Gastrocnemius medialis (tissue), 4 donors: ENCODE results near the gene PTGES2.

Experiments used
- POLR2A ChIP-seq, 2 donors: fragments of 450-650 bp; IDR thresholded peaks; one replicate each; pipeline ENCODE4 v1.6.1; 2017; ENCODE audit warnings: antibody characterized with exemption in 2 of 2, mild to moderate bottlenecking in 2 of 2, moderate library complexity in 2 of 2
- TF ChIP-seq, protein P1 (sequence below), 5 experiments: fragments of 450-650 bp in 3 of 5; fragments of 200-600 bp in 2 of 5; sonication (generic) in 2 of 5; IDR thresholded peaks in 4 of 5; conservative IDR thresholded peaks in 1 of 5; 1 replicate in 4 of 5; 2 replicates in 1 of 5; pipeline ENCODE4 v1.5.1; 2016 to 2019; ENCODE audit warnings: antibody characterized with exemption in 5 of 5, mild to moderate bottlenecking in 3 of 5, moderate library complexity in 3 of 5

DNA sequence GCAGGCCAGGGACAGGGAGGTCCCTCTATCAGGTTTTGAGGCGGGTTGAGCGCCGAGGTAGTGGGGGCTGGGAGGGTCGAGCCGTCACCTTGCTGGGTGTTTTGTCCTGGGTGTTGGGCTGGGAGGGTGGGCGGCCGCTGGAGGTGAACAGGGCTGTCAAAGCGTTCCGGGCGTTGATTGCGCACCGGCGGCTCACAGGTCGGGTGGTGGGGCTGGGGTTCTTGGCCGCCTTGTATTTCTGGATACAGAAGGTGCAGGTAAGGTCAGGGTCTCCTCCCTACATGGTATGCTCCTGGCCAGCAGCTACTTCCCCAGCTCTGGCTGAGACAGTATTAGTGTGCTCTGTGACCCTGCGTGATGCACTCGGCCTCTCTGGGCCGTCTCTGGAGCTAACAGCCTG, 38.6 kb upstream of the PTGES2 start:
- no peak for TF ChIP-seq POLR2A (IDR thresholded peaks at IDR 0.05)
- TF ChIP-seq, protein P1, sequence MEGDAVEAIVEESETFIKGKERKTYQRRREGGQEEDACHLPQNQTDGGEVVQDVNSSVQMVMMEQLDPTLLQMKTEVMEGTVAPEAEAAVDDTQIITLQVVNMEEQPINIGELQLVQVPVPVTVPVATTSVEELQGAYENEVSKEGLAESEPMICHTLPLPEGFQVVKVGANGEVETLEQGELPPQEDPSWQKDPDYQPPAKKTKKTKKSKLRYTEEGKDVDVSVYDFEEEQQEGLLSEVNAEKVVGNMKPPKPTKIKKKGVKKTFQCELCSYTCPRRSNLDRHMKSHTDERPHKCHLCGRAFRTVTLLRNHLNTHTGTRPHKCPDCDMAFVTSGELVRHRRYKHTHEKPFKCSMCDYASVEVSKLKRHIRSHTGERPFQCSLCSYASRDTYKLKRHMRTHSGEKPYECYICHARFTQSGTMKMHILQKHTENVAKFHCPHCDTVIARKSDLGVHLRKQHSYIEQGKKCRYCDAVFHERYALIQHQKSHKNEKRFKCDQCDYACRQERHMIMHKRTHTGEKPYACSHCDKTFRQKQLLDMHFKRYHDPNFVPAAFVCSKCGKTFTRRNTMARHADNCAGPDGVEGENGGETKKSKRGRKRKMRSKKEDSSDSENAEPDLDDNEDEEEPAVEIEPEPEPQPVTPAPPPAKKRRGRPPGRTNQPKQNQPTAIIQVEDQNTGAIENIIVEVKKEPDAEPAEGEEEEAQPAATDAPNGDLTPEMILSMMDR (IDR thresholded peaks at IDR 0.05 in 4 of 5, conservative IDR thresholded peaks at IDR 0.05 in 1 of 5): no peak
